Esophagus muscularis mucosa (tissue), 4 donors: ENCODE results near the gene LRMDA. TPM values are rescaled to one million over a fixed set of nuclear protein-coding genes. Genes with fewer than 3 reads are reported as not detected.

Source experiments
- DNase-seq: peaks from one replicate; pipeline ENCODE4 v3.0.0-alpha.2; 2017; ENCODE audit errors: extremely low spot score
- H3K27ac ChIP-seq, 4 donors: fragments of 200-600 bp; sonication (generic); replicated peaks in 1 of 4; 1 replicate in 3 of 4; 2 replicates in 1 of 4; pipeline ENCODE4 v1.5.1; 2016 to 2019; ENCODE audit warnings: mild to moderate bottlenecking in 1 of 4
- H3K27me3 ChIP-seq, 4 donors: fragments of 200-600 bp; sonication (generic); one replicate each; pipeline versions ENCODE4 v1.5.1 to v1.6.0; 2016 to 2019
- H3K36me3 ChIP-seq, 4 donors: fragments of 200-600 bp; sonication (generic); one replicate each; pipeline ENCODE4 v1.5.1; 2016 to 2019
- H3K4me1 ChIP-seq, 4 donors: fragments of 200-600 bp; sonication (generic); one replicate each; pipeline ENCODE4 v1.5.1; 2016 to 2019
- H3K4me3 ChIP-seq, 4 donors: fragments of 200-600 bp; sonication (generic); 1 replicate in 2 of 4; 2 replicates in 2 of 4; pipeline ENCODE4 v1.5.1; 2016 to 2019; ENCODE audit warnings: mild to moderate bottlenecking in 4 of 4, moderate library complexity in 1 of 4
- H3K9me3 ChIP-seq, 4 donors: fragments of 200-600 bp; sonication (generic); 1 replicate in 3 of 4; 2 replicates in 1 of 4; pipeline ENCODE4 v1.5.1; 2016 to 2019
- EP300 ChIP-seq: sonication (generic); formaldehyde crosslinking; IDR thresholded peaks from one replicate; pipeline ENCODE4 v1.6.1; 2017; ENCODE audit warnings: antibody characterized with exemption
- POLR2A ChIP-seq: fragments of 450-650 bp; IDR thresholded peaks from one replicate; pipeline ENCODE4 v1.6.1; 2017; ENCODE audit warnings: antibody characterized with exemption, moderate library complexity, mild to moderate bottlenecking, low read depth
- POLR2AphosphoS5 ChIP-seq, 2 donors: sonication (generic); formaldehyde crosslinking; IDR thresholded peaks; one replicate each; pipeline ENCODE4 v1.6.1; 2017; ENCODE audit warnings: antibody characterized with exemption in 2 of 2
- WGBS: methylation state at CpG from one replicate; pipeline ENCODE4 v1.1.5; 2018; 5-methylcytosine and 5-hydroxymethylcytosine counted together
- intact Hi-C: fragments of 100-400 bp; cut with DNase I; formaldehyde crosslinking; loops from one replicate; pipeline ENCODE4 v1.15.1; 2023
- total RNA-seq, 4 donors: library from RNA; depleted of rRNA; stranded (reverse); fragments of >200 nt; gene quantifications; one replicate each; pipeline versions ENCODE4 v1.1.0 to v1.2.1, GENCODE V29; 2016
- TF ChIP-seq, protein P1 (sequence below), 3 experiments: fragments of 200-600 bp in 2 of 3; fragments of 450-650 bp in 1 of 3; sonication (generic) in 2 of 3; IDR thresholded peaks; one replicate each; pipeline ENCODE4 v1.5.1; 2017 to 2019; ENCODE audit warnings: antibody characterized with exemption in 3 of 3, mild to moderate bottlenecking in 2 of 3, moderate library complexity in 1 of 3

LRMDA gene
- total RNA-seq, 4 donors from 2014 or later: 14.3 to 34.9 (median 26.5) TPM

DNA sequence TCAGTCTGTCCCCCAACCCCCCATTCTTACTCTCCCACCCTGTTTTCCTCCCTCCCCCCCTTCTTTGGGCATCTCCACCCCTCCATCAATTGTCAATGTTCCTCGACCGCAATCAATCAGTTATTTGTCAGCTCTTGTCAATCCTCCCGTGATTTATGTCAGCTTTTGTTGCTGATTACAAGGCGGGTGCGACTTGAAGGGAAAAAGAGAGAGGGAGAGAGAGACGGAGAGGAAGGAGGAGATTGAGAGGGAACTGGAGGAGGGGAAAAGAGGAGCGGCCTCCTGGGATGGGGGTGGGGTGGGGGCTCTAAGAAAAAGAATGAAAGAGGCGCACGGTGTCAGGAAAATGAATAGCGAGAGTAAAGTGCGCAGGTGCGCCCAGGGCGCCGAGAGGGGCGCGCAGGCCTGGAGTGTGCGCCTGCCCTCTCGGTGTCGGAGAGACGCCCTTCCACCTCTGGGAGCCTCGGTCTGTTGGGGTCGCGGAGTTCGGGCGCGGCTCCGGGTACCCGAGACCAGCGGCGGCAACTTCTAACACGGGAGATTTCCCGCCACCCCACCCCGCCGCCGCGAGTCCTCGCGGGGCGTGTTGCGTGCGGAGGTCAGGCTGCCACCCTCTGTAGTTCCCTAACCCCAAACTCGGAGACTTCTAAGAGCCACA, 28.8 kb upstream of the LRMDA start:
- Histone ChIP-seq H3K36me3 (peaks cover 12 to 18% (median 13%) of the 10 kb centered on the region in 4 donors), H3K4me1 (peaks cover 19 to 57% (median 49%) of the 10 kb centered on the region in 4 donors), H3K27ac (peak overlapping the region; percentile 99 to 100 (median 100)), H3K27me3 (peaks cover 0 to 11% (median 0%) of the 10 kb centered on the region in 4 donors), H3K9me3 (no peaks in the 10 kb centered on the region), H3K4me3 (peak overlapping the region; percentile 86 to 100 (median 96))
- DNase-seq: no peak
- under 1% methylated on average over 20 of the region's 42 CpGs for WGBS
- TF ChIP-seq EP300 (no peak), POLR2AphosphoS5 (IDR thresholded peaks at IDR 0.05) (peak in 1 of 2 donors; percentile 57), POLR2A (no peak)
- TF ChIP-seq, protein P1, sequence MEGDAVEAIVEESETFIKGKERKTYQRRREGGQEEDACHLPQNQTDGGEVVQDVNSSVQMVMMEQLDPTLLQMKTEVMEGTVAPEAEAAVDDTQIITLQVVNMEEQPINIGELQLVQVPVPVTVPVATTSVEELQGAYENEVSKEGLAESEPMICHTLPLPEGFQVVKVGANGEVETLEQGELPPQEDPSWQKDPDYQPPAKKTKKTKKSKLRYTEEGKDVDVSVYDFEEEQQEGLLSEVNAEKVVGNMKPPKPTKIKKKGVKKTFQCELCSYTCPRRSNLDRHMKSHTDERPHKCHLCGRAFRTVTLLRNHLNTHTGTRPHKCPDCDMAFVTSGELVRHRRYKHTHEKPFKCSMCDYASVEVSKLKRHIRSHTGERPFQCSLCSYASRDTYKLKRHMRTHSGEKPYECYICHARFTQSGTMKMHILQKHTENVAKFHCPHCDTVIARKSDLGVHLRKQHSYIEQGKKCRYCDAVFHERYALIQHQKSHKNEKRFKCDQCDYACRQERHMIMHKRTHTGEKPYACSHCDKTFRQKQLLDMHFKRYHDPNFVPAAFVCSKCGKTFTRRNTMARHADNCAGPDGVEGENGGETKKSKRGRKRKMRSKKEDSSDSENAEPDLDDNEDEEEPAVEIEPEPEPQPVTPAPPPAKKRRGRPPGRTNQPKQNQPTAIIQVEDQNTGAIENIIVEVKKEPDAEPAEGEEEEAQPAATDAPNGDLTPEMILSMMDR (IDR thresholded peaks at IDR 0.05): no peak
- intact Hi-C loops: loop anchor here (5.0 to 10.0 kb wide), 4 partner anchors 215 to 900 kb away; no protein-coding TSS in a partner anchor

DNA sequence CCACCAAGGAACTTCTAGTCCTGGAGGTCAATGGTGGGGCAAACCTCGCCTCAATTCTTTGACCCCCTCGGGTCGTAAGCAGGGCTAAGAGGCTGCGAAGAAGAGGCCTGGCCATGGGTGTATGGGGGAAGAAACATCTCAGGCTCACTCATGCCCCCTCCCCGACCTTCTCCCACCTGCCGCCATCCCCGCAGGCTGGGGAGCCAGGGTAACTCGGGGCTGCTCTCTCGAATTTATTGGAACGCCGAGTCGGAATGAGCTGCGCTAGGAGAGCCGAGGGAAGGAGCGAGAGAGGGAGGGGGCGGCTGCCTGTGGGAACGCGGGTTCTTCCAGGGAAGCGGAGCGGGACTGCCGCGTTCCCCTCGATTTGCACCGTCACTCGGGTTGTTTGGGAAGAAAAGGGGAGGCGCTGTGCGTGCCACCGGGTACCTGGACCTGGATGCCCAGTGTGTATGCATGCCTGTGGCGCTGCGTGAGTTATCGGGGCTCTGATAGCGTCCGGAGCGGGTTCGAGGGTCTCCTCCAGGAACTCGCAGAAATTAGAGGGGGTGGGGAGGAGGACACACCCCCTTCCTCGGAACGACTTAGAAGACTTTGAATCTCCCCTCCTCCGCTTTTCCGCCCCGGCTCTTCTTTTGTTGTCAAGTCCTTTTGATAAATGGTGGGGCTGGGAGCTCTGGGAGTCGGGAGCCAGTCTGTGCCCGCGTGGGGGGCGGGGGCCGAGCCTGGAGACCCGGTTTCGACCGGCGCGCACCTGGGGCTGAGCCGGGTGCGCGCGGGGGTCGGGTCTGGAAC, 28.1 kb upstream of the LRMDA start:
- Histone ChIP-seq H3K4me1 (peaks cover 22 to 64% (median 55%) of the 10 kb centered on the region in 4 donors), H3K4me3 (peak overlapping the region; percentile 86 to 100 (median 96)), H3K36me3 (peaks cover 11 to 18% (median 13%) of the 10 kb centered on the region in 4 donors), H3K9me3 (no peaks in the 10 kb centered on the region), H3K27me3 (peaks cover 0 to 11% (median 0%) of the 10 kb centered on the region in 4 donors), H3K27ac (peak overlapping the region; percentile 99 to 100 (median 100))
- peak; percentile 7 to 55 for TF ChIP-seq POLR2AphosphoS5 (IDR thresholded peaks at IDR 0.05)
- no peak for TF ChIP-seq POLR2A
- intact Hi-C loops: loop anchor here (5.0 to 10.0 kb wide), 4 partner anchors 214 to 899 kb away; no protein-coding TSS in a partner anchor
- no peak for DNase-seq
- WGBS: under 1% methylated on average over 40 of the region's 56 CpGs

DNA sequence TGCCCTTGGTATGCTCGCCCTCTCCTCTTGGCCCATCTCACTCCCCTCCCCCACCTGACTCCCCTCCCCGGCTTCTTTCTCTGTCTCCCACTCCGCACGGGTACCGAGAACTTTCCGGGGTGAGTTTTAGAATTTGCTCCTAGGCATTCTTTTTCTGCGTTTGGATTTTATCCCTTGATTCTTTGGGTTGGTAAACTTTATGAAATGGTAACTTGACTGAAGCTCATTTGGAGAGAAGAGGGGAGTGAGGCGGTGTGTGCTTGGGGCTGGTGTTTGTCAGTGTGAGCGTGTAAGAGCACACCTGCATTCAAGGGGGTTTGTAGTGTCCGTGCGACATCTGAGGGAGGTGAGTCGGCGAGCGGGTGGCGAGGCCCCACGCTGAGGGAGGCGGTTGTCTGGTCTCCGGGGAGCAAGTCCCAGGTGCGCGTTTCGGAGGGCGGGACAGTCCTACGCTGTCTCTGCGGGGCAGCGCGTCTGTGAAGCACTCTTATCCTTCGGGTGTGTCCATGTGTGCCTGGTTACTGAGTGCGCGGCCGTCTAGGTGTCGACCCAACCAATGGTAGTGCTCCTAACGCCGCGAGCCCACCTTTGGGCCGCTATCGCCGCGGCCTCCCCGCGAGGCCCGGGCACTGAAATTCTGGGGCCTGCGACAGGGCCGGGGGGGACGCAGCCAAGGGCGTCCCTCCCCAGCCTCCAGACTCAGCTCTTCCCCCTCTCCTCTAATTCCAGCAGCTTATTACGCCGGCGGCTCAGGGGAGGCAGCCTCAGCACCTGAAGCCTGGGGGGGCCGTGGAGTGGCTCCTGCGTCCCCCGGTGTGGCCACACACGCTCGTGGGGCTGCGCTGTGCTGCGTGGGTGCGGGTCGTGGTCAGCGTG, 27.2 kb upstream of the LRMDA start:
- Histone ChIP-seq H3K27ac (peak overlapping the region; percentile 99 to 100 (median 100)), H3K4me1 (peaks cover 22 to 66% (median 58%) of the 10 kb centered on the region in 4 donors), H3K9me3 (no peaks in the 10 kb centered on the region), H3K36me3 (peaks cover 3 to 10% (median 6%) of the 10 kb centered on the region in 4 donors), H3K27me3 (peaks cover 0 to 11% (median 0%) of the 10 kb centered on the region in 4 donors), H3K4me3 (peak overlapping the region; percentile 86 to 100 (median 96))
- WGBS: 9% methylated on average over 26 of the region's 58 CpGs
- TF ChIP-seq EP300 (no peak), POLR2A (no peak), POLR2AphosphoS5 (IDR thresholded peaks at IDR 0.05) (peak; percentile 30 to 76)
- TF ChIP-seq, protein P1 (IDR thresholded peaks at IDR 0.05): no peak
- DNase-seq: no peak
- intact Hi-C loops: loop anchor here (5.0 to 10.0 kb wide), 4 partner anchors 213 to 898 kb away; no protein-coding TSS in a partner anchor

DNA sequence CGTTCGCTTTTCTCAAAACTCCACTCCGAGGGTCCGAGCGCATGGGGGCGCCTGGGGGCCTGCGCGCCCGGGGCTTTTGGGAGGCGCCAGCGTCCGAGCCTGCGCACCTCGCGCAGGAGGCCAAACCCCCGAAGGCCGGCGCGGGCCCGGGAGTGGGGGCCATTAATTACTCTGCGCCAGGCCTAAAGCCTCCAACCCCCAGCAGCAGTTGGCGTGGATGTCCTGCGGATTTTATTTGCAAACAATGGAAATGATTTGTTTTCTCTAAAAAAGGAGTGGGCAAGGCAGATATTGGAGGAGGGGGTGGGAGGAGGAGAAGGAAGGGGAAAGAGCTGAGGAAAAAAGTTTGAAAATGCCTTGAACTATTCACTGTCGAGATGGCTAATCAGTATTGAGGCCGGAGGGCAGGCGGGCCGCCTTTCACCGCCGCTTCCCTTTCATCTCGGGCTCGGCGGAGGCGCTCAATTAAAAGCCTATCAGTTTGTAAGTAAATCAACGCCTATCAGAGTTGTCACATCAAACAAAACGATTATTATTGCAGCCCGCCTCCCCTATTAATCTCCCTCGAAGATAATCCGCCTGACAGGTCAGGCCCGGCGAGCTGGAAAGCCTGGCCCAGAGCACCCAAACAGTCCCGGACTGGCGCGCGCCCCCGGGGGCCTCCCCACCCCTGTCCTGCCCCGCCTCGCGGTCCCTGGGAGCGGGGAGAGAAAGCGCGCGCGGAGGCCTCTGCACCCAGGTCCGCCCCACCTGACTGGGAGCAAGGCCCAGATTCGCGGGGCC, 26.4 kb upstream of the LRMDA start:
- intact Hi-C loops: loop anchor here (5.0 to 10.0 kb wide), 6 partner anchors 102 to 897 kb away; no protein-coding TSS in a partner anchor
- Histone ChIP-seq H3K4me1 (peaks cover 20 to 66% (median 59%) of the 10 kb centered on the region in 4 donors), H3K27me3 (peaks cover 0 to 11% (median 0%) of the 10 kb centered on the region in 4 donors), H3K36me3 (peaks cover 0 to 2% (median 0%) of the 10 kb centered on the region in 4 donors), H3K27ac (peak overlapping the region; percentile 99 to 100 (median 100)), H3K9me3 (no peaks in the 10 kb centered on the region), H3K4me3 (peak overlapping the region; percentile 86 to 100 (median 96))
- TF ChIP-seq, protein P1 (IDR thresholded peaks at IDR 0.05): no peak
- no peak for TF ChIP-seq POLR2A
- peak in 1 of 2 donors; percentile 46 for TF ChIP-seq POLR2AphosphoS5 (IDR thresholded peaks at IDR 0.05)
- TF ChIP-seq EP300: no peak
- WGBS: 34% methylated on average over 40 of the region's 56 CpGs
- DNase-seq: no peak
